CD4-positive, alpha-beta T cell treated with Interleukin-17A for 4 hours (primary cell): ENCODE results near the gene NEK4.
"Not testable (repeated sequence)": the region's sequence is repeated elsewhere in the genome, so short reads cannot be mapped to it uniquely, and the experiment has no call there.

ENCODE experiments used
- DNase-seq: peaks from one replicate; pipeline ENCODE4 v3.0.0-alpha.2; 2020; ENCODE audit warnings: mixed read lengths

Gene NEK4

DNA sequence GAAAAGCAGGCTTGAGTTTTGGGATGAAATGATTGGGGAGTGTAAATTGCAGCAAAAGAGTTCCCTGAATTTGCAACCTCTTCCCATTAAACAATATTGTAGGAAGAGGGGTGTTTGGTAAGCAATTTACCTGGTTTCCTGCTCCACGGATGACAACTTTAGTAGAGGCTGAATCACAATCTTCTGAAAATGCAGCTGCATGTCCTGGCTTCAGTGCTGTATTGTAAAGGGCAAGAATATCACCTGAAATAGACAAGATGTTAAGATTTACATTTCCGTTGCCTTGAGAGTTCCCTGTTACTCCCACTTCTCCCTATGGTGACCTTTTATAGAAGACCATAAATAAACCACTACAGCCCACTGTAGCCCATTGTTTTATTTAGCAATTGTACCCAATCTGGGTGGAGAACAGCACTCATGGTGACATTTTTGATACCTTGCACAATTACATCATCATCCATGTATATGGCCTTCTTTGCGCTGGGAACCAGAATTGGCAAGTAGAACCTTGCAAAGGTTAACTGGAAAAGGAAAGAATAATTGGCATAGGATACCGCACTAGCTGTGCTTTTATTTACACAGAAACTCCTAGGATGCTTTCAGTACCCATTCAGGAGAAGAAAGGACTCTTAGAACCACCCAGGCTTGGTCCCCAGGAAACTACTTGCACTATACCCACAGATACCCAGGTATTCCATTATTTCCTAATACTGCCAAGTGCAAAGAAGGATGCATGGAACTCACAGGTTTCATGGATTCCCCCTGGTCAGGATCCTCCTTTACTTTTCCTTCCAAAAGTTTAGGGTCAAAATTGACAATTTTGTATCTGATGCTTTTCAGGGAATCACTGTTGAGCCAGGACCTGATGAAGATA is 74.7 kb downstream of the NEK4 start:
- DNase-seq: no peak

DNA sequence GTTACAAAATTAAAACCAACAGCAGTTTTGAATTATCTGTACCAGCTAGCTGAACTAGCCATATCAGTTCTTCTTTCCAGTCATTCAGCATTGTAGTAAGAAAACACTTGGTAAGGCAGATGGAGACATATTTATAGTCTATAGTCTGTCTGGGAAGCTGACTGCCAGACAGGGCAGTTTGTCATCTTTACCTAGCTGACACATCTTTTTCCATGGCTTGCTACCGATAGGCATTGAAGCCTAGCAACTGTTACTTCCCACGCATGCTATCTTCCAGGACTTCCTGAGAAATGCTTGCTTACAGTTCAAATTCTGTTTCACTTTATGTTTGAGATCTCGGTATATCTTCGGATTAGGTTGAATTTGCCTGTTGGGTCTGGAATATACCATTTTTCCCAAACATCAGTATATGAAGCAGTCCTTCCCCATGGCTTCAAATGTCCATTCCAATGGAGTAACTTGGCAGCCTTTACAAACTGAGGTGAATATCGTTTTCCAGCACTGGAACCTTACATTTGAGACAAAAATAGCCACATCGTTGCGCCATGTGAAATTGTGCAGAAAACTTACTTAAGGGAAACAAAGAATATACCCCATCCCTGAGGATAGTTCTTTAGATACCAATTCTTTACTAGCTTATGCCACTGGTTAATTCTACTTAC is 76.1 kb downstream of the NEK4 start:
- no peak for DNase-seq

- DNase-seq: no peak
These were observed 77.7 kb downstream of the NEK4 start for GRCh38 chr3:52693071-52693470.

DNA sequence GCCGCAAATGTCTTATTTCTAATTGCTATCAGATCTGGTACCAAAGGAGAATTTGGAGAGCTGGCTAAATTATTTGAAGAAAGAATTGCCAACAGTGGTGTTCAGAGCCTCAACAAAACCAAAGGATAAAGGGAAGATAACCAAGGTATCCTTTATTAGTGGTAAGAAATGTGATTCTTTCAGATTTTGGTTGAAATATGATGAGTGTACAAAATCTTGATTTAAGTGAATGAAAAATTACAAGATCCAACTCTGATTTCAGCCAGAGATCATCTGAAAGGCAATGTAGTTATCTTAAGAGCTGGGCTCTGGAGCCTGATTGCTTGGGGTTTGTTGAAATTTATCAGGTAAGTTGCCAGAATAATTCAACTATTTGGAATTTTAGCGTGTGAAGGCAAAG is 80.2 kb downstream of the NEK4 start:
- DNase-seq: no peak

DNA sequence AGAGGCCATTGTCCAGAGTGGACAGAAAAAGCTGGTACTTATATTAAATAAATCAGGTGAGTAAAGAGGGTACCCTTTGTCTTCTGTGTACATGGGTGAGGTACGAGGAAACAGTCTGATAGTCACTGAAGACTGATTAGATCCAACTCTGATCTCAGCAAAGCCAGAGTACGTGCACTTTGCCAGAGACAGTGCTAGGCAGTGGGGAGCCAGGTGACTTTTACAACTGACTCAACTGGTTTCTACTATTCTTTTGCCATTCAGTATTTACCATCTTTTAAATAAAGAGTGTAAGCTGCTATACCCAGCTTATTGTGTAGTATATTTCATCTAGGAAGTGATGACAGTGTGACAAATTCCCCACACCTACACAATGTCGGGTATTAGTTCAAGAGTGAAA is 81.6 kb downstream of the NEK4 start:
- DNase-seq: no peak

DNA sequence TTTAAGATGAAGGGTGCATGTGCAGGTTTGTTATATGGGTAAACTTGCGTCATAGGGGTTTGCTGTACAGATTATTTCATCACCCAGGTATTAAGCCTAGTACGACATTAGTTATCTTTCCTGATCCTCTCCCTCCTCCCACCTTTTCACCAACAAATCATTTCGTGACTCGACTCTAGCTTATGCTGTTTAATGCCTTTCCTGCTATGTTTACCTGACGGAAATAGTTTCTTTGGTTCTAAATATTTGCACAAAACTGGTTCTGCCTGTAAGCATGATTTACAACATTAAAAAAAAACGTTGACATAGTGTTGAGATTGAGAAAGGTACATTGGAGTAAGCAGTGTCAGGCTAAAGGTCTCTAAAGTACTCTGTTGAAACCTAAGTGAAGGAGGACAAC is 82.5 kb downstream of the NEK4 start:
- no peak for DNase-seq

GRCh38 chr3:52685709-52686691 is 84.7 kb downstream of the NEK4 start, which contains the start of the genes GNL3 and PBRM1:
GNL3 (plus strand) TSS chr3:52686032; CDS start chr3:52686093, 61 bp downstream.
PBRM1 (minus strand) TSS chr3:52685913.
- peak; percentile 91 for DNase-seq

DNA sequence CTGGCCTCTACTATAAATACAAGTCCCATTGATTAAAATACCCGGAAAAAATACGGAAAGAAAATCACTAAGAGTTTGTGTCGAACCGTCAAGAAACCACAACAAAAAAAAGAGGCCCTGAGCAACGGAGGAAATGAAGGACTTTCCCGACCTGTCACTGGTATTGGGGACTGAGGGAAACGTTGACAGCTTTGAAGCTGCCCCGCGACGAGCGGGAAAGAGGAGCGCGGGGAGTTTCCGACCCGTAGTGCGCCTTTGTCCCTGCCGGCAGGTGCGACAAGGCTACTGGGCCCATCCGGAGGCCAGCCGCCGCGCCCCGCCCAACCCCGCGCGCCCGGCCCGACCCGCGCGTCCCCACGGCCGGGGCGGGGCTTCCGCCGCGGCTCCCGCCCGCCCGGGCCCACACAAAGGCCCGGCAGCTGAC is 85.4 kb downstream of the NEK4 start:
- peak; percentile 74 for DNase-seq

DNA sequence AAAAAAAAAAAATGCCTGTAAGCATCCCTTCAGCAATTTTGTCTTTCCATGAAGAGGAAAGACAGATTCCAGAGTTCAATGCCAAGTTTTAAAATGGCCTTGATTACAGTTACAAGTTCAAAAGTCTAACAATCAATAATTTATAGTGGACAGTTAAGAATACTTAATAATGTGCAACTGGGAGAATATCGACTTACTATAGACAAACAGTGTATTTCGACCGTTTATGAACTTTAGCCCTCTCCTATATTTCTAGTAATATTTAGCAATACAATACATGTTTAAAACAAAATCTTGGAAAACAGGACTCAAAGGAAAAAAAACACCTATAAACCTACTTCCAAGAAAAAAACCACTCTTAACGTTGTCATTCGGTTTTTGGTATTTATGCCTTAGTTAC is 86.6 kb downstream of the NEK4 start:
- DNase-seq: no peak

DNA sequence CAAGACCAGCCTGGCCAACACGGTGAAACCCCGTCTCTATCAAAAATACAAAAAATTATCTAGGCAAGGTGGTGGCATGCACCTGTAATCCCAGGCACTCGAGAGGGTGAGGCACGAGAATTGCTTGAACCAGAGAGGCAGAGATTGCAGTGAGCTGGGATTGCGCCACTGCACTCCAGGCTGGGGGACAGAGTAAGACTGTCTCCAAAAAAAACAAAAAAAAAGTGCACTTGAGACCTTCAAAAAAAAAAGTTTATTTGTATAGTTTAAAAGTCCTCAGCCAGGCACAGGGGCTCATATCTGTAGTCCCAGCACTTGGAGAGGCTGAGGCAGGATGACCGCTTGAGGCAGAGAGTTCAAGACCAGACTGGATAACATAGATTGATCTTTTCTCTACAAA is 87.1 kb downstream of the NEK4 start:
- no peak for DNase-seq

GRCh38 chr3:52682016-52682415 is 88.7 kb downstream of the NEK4 start:
- no peak for DNase-seq

DNA sequence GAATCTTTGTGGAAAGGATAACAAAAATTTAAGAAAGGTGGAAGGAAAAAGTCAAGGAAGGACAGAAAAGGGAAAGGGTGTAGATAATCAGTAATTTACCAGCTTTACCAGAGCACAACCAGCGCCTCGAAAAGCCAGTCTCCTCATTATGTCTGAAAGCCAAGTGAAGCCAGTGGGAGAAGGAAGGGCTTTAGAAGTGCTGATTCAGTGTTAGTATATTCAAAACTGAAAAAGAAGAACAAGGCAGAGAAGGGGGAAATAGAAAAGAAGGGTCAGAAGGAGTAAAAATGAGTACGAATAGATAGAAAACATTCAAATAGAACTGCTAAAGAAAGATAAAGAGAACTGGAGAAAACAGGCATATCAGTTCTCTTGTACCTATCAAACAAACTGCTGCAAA is 89.1 kb downstream of the NEK4 start:
- DNase-seq: no peak

- no peak for DNase-seq
These were observed 90.9 kb downstream of the NEK4 start for GRCh38 chr3:52679811-52680210.

DNA sequence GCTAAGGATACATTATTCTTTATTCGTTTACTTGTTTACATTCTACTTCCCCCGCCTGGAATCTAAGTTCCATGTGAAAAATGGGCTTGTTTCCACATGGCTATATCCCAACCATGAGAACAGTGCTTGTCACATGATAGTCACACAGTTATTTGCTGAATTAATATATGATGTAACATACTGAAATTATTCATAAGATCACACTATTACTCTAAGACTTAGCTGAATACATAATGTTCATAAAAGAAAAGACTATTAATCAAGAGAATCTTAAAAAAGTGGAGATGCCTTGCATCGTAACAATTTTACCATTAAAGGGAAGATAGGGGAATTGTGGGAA is 91.6 kb downstream of the NEK4 start:
- DNase-seq: no peak

DNA sequence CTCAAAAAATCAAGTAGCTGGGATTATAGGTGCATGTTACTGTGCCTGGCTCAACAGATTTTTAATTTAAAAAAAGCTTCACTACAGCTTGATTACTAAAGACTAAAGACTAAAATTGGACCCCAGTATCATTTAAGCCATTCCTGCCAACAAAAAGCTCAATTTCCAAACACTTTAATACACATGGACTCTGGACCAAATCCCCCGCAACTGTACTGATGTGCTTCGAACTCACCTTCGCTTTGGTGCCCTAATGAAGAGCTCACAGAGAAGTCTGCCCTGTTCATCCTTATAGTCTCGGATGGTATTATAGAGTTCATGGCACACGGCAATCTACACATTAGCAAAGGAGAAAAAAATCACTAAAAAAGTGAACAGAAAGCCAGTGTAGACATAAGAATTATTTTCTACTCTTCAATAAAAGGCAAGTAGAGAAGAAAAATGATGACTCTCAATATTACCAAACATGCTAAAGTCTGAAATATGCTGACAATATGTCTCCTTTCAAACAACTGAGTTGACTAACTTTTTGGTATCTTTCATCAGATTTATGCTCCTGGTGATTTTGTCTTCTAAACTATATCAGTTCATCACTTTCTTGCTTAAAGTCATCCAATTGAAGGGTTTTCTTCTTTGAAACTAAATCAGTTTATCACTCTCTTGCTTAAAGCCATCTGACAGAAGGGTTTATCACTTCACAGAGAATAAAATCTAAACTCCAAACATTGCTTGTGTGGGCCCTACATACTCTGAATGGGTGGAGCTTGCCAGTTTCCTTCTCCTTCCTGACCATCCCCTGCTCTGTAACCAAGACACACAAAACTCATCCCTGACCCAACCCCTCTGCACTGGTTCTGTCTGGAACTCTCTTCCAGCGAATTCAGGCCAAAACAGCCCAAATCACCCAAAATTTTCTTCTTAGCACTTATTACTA is 92.2 kb downstream of the NEK4 start:
- no peak for DNase-seq

GRCh38 chr3:52676201-52676600 is 94.5 kb downstream of the NEK4 start:
- DNase-seq: not testable (repeated sequence)

DNA sequence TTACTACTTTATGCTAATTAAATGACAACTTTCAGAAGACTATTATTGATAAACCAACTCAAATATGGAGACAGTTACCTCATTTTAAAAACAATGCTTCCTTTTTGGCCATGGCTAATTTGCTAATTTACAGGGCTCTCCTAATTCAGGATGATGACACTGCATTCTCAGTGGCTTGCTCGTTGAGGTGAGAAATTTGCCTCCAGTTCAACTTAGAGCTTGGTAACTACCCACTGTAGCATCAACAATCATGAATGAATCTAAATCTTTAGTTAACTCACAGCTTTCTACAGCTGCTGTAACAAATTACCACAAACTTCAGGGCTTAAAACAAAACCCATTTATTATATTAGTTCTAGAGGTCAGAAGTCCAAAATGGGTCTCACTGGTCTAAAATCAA is 99.1 kb downstream of the NEK4 start:
- DNase-seq: no peak

DNA sequence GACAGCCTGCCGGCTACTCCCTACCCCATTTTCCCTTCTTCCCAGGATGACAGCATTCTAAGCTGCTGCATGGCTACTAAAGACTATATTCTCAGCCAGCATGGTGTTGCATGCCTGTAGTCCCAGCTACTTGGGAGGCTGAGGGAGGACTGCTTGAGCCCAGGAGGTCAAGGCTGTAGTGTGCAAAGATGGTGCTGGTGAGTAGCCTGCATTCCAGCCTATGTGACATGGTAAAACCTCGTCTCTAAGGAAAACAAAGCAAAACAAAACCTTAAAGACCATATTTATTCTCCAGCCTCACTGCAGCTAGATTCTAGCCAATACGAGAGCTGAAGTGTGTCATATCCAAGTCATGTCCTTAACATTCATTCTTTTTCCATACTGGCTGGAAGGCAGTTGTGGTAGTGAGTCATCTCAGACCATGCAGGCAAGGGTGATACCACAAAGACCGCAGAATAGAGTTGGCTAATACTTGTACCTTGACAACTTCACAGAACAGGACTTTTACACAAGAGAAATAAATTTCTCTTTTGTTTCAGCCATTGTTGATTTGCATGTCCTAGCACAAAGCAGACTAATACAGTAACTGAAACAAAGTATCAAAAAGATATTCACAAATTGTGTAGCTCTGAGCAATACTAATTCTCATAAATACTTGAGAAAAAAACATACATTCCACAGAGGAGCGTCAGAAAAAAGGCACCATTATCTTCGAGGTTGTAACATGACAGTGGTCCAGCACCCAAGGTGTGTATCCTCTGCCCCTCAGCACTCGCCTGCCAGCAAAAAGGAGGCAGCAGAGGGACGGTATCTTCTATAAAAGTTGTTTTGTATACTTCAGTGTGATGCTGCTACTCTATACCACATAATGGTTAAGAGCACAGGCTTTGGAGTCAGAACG is 99.9 kb downstream of the NEK4 start:
- DNase-seq: peak; percentile 18

GRCh38 chr3:52663098-52663497 is 107.6 kb downstream of the NEK4 start:
- DNase-seq: no peak

DNA sequence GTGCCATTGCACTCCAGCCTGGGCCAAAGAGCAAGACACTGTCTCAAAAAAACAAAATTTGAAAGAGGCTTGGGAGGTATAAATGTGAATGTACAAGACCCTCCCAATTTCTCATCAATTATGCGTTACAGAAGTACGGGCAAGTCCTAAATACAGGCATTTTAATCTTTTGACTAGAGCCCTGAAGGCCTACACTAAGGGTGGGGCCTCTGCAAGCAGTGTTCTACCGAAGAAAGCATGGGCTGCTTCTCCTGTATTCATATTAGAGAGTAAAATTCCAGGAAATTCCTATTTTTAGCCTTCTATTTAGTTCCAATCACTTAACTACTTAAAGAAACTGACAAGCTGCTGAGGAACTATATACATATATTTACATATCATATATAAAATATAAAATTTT is 110.7 kb downstream of the NEK4 start:
- no peak for DNase-seq
